Mesenchymal stem cell (in vitro differentiated cells and primary cell): ENCODE results near the gene UBC.

ENCODE experiments used
- DNase-seq: peaks from one replicate; pipeline ENCODE4 v3.0.0-alpha.2; 2013
- H2AFZ ChIP-seq: one replicate; pipeline ENCODE4 v1.6.1; 2013; ENCODE audit warnings: low read depth, mild to moderate bottlenecking, control low read depth, inconsistent platforms, low read length, moderate library complexity
- H2AK5ac ChIP-seq: 2 replicates; pipeline ENCODE4 v1.6.1; 2013; ENCODE audit warnings: low read length, moderate library complexity, mild to moderate bottlenecking, inconsistent platforms; ENCODE audit not compliant: severe bottlenecking
- H2BK120ac ChIP-seq: one replicate; pipeline ENCODE4 v1.6.1; 2013; ENCODE audit warnings: low read depth, mild to moderate bottlenecking, inconsistent platforms, low read length, moderate library complexity
- H2BK12ac ChIP-seq, 2 experiments: one replicate each; pipeline ENCODE4 v1.6.1; 2013; ENCODE audit warnings: inconsistent platforms in 2 of 2, low read length in 2 of 2, mild to moderate bottlenecking in 2 of 2, moderate library complexity in 2 of 2, control low read depth in 1 of 2
- H2BK15ac ChIP-seq: one replicate; pipeline ENCODE4 v1.6.1; 2013; ENCODE audit warnings: mild to moderate bottlenecking, low read depth, inconsistent platforms; ENCODE audit not compliant: poor library complexity, severe bottlenecking
- H2BK5ac ChIP-seq: 2 replicates; pipeline ENCODE4 v1.6.1; 2013; ENCODE audit warnings: low read depth, mild to moderate bottlenecking, low read length, control low read depth, inconsistent platforms; ENCODE audit not compliant: poor library complexity, severe bottlenecking
- H3K14ac ChIP-seq, 2 experiments: one replicate each; pipeline ENCODE4 v1.6.1; 2013; ENCODE audit warnings: inconsistent platforms in 2 of 2, low read length in 2 of 2, control low read depth in 1 of 2, mild to moderate bottlenecking in 1 of 2, moderate library complexity in 1 of 2
- H3K18ac ChIP-seq, 2 experiments: one replicate each; pipeline ENCODE4 v1.6.1; 2013; ENCODE audit warnings: inconsistent platforms in 2 of 2, low read length in 2 of 2, control low read depth in 1 of 2, low read depth in 1 of 2, mild to moderate bottlenecking in 1 of 2
- H3K23ac ChIP-seq, 2 experiments: one replicate each; pipeline ENCODE4 v1.6.1; 2013; ENCODE audit warnings: inconsistent platforms in 2 of 2, low read length in 2 of 2, mild to moderate bottlenecking in 2 of 2, moderate library complexity in 2 of 2, control low read depth in 1 of 2
- H3K27ac ChIP-seq: 2 replicates; pipeline ENCODE4 v1.5.1; 2013; ENCODE audit warnings: mild to moderate bottlenecking, moderate library complexity, low read length, control low read depth, inconsistent platforms; ENCODE audit not compliant: poor library complexity, severe bottlenecking
- H3K27me3 ChIP-seq, 2 experiments: 2 replicates each; pipeline versions ENCODE4 v1.6.1 to v1.7.0; 2013; ENCODE audit warnings: low read length in 2 of 2, mild to moderate bottlenecking in 2 of 2, moderate library complexity in 2 of 2, control low read depth in 1 of 2, inconsistent platforms in 1 of 2; ENCODE audit not compliant: control insufficient read depth in 1 of 2, insufficient read depth in 1 of 2
- H3K36me3 ChIP-seq, 2 experiments: 2 replicates each; pipeline versions ENCODE4 v1.6.1 to v1.7.0; 2013; ENCODE audit warnings: low read length in 2 of 2, control low read depth in 1 of 2, inconsistent platforms in 1 of 2, low read depth in 1 of 2, mild to moderate bottlenecking in 1 of 2; ENCODE audit not compliant: insufficient read depth in 2 of 2, control insufficient read depth in 1 of 2
- H3K4ac ChIP-seq, 2 experiments: one replicate each; pipeline ENCODE4 v1.6.1; 2013; ENCODE audit warnings: inconsistent platforms in 2 of 2, low read length in 2 of 2, mild to moderate bottlenecking in 2 of 2, moderate library complexity in 2 of 2, control low read depth in 1 of 2, low read depth in 1 of 2
- H3K4me1 ChIP-seq: 2 replicates; pipeline ENCODE4 v1.6.1; 2013; ENCODE audit warnings: low read depth, low read length, control low read depth; ENCODE audit not compliant: control insufficient read depth, insufficient read depth
- H3K4me2 ChIP-seq: 2 replicates; pipeline ENCODE4 v1.6.1; 2013; ENCODE audit warnings: low read length, mild to moderate bottlenecking, inconsistent platforms; ENCODE audit not compliant: poor library complexity, severe bottlenecking
- H3K4me3 ChIP-seq, 2 experiments: 2 replicates each; pipeline versions ENCODE4 v1.5.1 to v1.7.0; 2013; ENCODE audit warnings: low read length in 2 of 2, mild to moderate bottlenecking in 2 of 2, control low read depth in 1 of 2, low read depth in 1 of 2; ENCODE audit not compliant: insufficient read depth in 1 of 2
- H3K79me1 ChIP-seq: replicated peaks from 2 replicates; pipeline ENCODE4 v1.6.1; 2013; ENCODE audit warnings: mild to moderate bottlenecking, control low read depth, low read length, inconsistent platforms; ENCODE audit not compliant: poor library complexity, severe bottlenecking
- H3K9ac ChIP-seq: 2 replicates; pipeline ENCODE4 v1.7.0; 2013; ENCODE audit warnings: mild to moderate bottlenecking, low read length, moderate library complexity
- H3K9me3 ChIP-seq: 2 replicates; pipeline ENCODE4 v1.7.0; 2013; ENCODE audit warnings: mild to moderate bottlenecking, low read length; ENCODE audit not compliant: control insufficient read depth
- H4K8ac ChIP-seq: one replicate; pipeline ENCODE4 v1.6.1; 2013; ENCODE audit warnings: inconsistent platforms, mild to moderate bottlenecking, low read length, moderate library complexity
- H4K91ac ChIP-seq: one replicate; pipeline ENCODE4 v1.6.1; 2013; ENCODE audit warnings: mild to moderate bottlenecking, low read length, inconsistent platforms
- WGBS: methylation state at CpG from one replicate; pipeline ENCODE4 v1.1.7; 2013; ENCODE audit warnings: mixed read lengths; 5-methylcytosine and 5-hydroxymethylcytosine counted together

The UBC gene

GRCh38 chr12:124898923-124899294 lies 15.5 kb downstream of the UBC start:
- Histone ChIP-seq H3K9me3 (no peaks in the 10 kb centered on the region), H3K4me2 (no peak overlapping the region), H3K36me3 (no peaks in the 10 kb centered on the region), H2BK15ac (no peak overlapping the region), H3K23ac (no peak overlapping the region), H3K18ac (peak overlapping the region in 1 of 2 experiments; percentile 61), H3K27ac (no peak overlapping the region), H3K27me3 (no peaks in the 10 kb centered on the region), H2AK5ac (no peak overlapping the region), H4K91ac (no peak overlapping the region), H2BK12ac (no peak overlapping the region), H3K4me3 (peak overlapping the region in 1 of 2 experiments; percentile 53), H2BK5ac (no peak overlapping the region), H4K8ac (no peak overlapping the region), H3K4ac (no peak overlapping the region), H2AFZ (no peak overlapping the region), H3K14ac (no peak overlapping the region), H2BK120ac (no peak overlapping the region), H3K4me1 (peaks cover 11% of the 10 kb centered on the region), H3K9ac (peak overlapping the region; percentile 37), H3K79me1 (peaks cover 4% of the 10 kb centered on the region)
- no peak for DNase-seq
- WGBS = 60% methylated on average over 4 of the region's 5 CpGs

GRCh38 chr12:124898200-124898922 lies 16.1 kb downstream of the UBC start:
- no peak overlapping the region for H2BK15ac ChIP-seq
- no peak overlapping the region for H2BK5ac ChIP-seq
- H2BK120ac ChIP-seq = no peak overlapping the region
- H3K79me1 ChIP-seq = peaks cover 4% of the 10 kb centered on the region
- peak overlapping the region in 1 of 2 experiments; percentile 61 for H3K18ac ChIP-seq
- no peak overlapping the region for H3K23ac ChIP-seq
- H3K9me3 ChIP-seq = no peaks in the 10 kb centered on the region
- no peak overlapping the region for H4K91ac ChIP-seq
- peak; percentile 43 for DNase-seq
- H3K36me3 ChIP-seq = no peaks in the 10 kb centered on the region
- H3K9ac ChIP-seq = peak overlapping the region; percentile 37
- H3K4me3 ChIP-seq = peak overlapping the region in 1 of 2 experiments; percentile 53
- H3K27me3 ChIP-seq = no peaks in the 10 kb centered on the region
- H4K8ac ChIP-seq = no peak overlapping the region
- WGBS = 29% methylated on average over 18 of the region's 18 CpGs
- no peak overlapping the region for H2AK5ac ChIP-seq
- peaks cover 11% of the 10 kb centered on the region for H3K4me1 ChIP-seq
- no peak overlapping the region for H3K27ac ChIP-seq
- no peak overlapping the region for H3K4ac ChIP-seq
- H3K4me2 ChIP-seq = no peak overlapping the region
- H2AFZ ChIP-seq = no peak overlapping the region
- no peak overlapping the region for H3K14ac ChIP-seq
- H2BK12ac ChIP-seq = peak overlapping the region in 1 of 2 experiments; percentile 10

- Histone ChIP-seq H3K27me3 (no peaks in the 10 kb centered on the region), H3K9ac (no peak overlapping the region), H3K18ac (no peak overlapping the region), H2BK5ac (no peak overlapping the region), H3K4ac (no peak overlapping the region), H3K27ac (no peak overlapping the region), H2AK5ac (no peak overlapping the region), H2BK15ac (no peak overlapping the region), H2BK120ac (no peak overlapping the region), H3K4me1 (peaks cover 11% of the 10 kb centered on the region), H3K79me1 (peaks cover 1% of the 10 kb centered on the region), H4K8ac (no peak overlapping the region), H3K9me3 (no peaks in the 10 kb centered on the region), H2AFZ (no peak overlapping the region), H3K14ac (no peak overlapping the region), H3K36me3 (no peaks in the 10 kb centered on the region), H4K91ac (no peak overlapping the region), H3K4me3 (no peak overlapping the region), H3K23ac (no peak overlapping the region), H3K4me2 (no peak overlapping the region), H2BK12ac (no peak overlapping the region)
- DNase-seq = no peak
- 91% methylated on average over 5 of the region's 5 CpGs for WGBS
Observed at GRCh38 chr12:124896461-124896860, 18.0 kb downstream of the UBC start.

- WGBS = 94% methylated on average over 8 of the region's 9 CpGs
- Histone ChIP-seq H2BK120ac (no peak overlapping the region), H2BK12ac (no peak overlapping the region), H2BK15ac (no peak overlapping the region), H2AK5ac (no peak overlapping the region), H3K27me3 (no peaks in the 10 kb centered on the region), H2AFZ (no peak overlapping the region), H3K4ac (no peak overlapping the region), H3K14ac (no peak overlapping the region), H3K9ac (no peak overlapping the region), H3K4me3 (no peak overlapping the region), H2BK5ac (no peak overlapping the region), H3K79me1 (peaks cover 1% of the 10 kb centered on the region), H3K4me1 (peaks cover 4% of the 10 kb centered on the region), H4K8ac (no peak overlapping the region), H4K91ac (no peak overlapping the region), H3K36me3 (peaks cover 3% of the 10 kb centered on the region in 2 experiments), H3K18ac (no peak overlapping the region), H3K23ac (no peak overlapping the region), H3K9me3 (no peaks in the 10 kb centered on the region), H3K4me2 (no peak overlapping the region), H3K27ac (no peak overlapping the region)
- DNase-seq = no peak
Observed at GRCh38 chr12:124893792-124894516, 20.5 kb downstream of the UBC start.
